SU-DHL-6 (cell line): ENCODE measurements around the gene CTSK.

Experiments used
- CTCF ChIP-seq: fragments of 200-600 bp; sonication (generic); IDR thresholded peaks from one replicate; pipeline ENCODE4 v1.5.1; 2017; ENCODE audit warnings: antibody characterized with exemption, mild to moderate bottlenecking, low read length, moderate library complexity; ENCODE audit not compliant: insufficient read depth, poor library complexity, severe bottlenecking
- EZH2phosphoT487 ChIP-seq: fragments of 200-600 bp; sonication (generic), shearing (Covaris generic); conservative IDR thresholded peaks from 2 replicates; pipeline ENCODE4 v1.6.1; 2018; ENCODE audit warnings: mild to moderate bottlenecking, antibody characterized with exemption, low read length, moderate library complexity, mixed read lengths

GRCh38 chr1:150762552-150762951 lies 45.5 kb downstream of the CTSK start:
- no peak for TF ChIP-seq CTCF
- no peak for TF ChIP-seq EZH2phosphoT487
